Activated naive CD4-positive, alpha-beta T cell treated with anti-CD3 and anti-CD28 coated beads, Interleukin-2, amount 50 U/mL, for 24 hours (primary cell): ENCODE measurements around the gene GPATCH11.

ENCODE experiments used
- H3K27ac Mint-ChIP-seq: one replicate; pipeline ENCODE4 v1.8.0; 2021; ENCODE audit warnings: mild to moderate bottlenecking, mixed read lengths
- H3K27me3 Mint-ChIP-seq: one replicate; pipeline ENCODE4 v1.8.0; 2021; ENCODE audit warnings: mixed read lengths
- H3K36me3 Mint-ChIP-seq: one replicate; pipeline ENCODE4 v1.8.0; 2021; ENCODE audit warnings: mixed read lengths
- H3K4me1 Mint-ChIP-seq: one replicate; pipeline ENCODE4 v1.8.0; 2021; ENCODE audit warnings: mixed read lengths
- H3K4me3 Mint-ChIP-seq: one replicate; pipeline ENCODE4 v1.8.0; 2021; ENCODE audit warnings: mild to moderate bottlenecking, mixed read lengths
- H3K9me3 Mint-ChIP-seq: one replicate; pipeline ENCODE4 v1.8.0; 2021; ENCODE audit warnings: mixed read lengths

Gene GPATCH11

GRCh38 chr2:37146062-37146461 is 61.7 kb downstream of the GPATCH11 start:
- Mint-ChIP-seq H3K27ac (no peak overlapping the region), H3K36me3 (peaks cover 23% of the 10 kb centered on the region), H3K27me3 (no peaks in the 10 kb centered on the region), H3K9me3 (no peaks in the 10 kb centered on the region), H3K4me3 (no peak overlapping the region), H3K4me1 (peaks cover 23% of the 10 kb centered on the region)

DNA sequence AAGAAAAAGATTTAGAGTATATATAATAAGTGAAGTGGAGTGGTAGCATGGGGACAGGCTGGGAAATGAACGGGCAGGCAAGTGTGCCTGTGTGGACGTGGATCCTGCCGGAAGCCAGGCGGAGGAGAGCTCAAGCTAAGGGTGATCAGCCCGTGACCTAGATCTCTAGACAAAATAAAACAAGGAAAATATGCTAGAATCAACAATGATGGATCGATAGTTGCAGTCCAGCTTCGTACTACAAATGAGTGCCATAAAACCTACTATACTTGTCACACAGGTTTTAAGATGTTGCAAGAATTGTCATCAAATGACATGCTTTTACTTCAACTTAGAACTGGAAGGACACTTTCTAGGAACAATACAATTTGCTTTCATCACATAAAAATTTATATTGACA is 64.0 kb downstream of the GPATCH11 start:
- H3K4me3 Mint-ChIP-seq: no peak overlapping the region
- peaks cover 39% of the 10 kb centered on the region for H3K4me1 Mint-ChIP-seq
- peaks cover 31% of the 10 kb centered on the region for H3K36me3 Mint-ChIP-seq
- peak overlapping the region; percentile 59 for H3K27ac Mint-ChIP-seq
- H3K27me3 Mint-ChIP-seq: no peaks in the 10 kb centered on the region
- H3K9me3 Mint-ChIP-seq: no peaks in the 10 kb centered on the region
